Activated CD4-positive, alpha-beta T cell treated with anti-CD3 and anti-CD28 coated beads for 24 hours (primary cell): ENCODE results near the gene FXN.
"Not testable (repeated sequence)": the region's sequence is repeated elsewhere in the genome, so short reads cannot be mapped to it uniquely, and the experiment has no call there.

Experiments used
- DNase-seq, 2 donors: peaks; one replicate each; pipeline ENCODE4 v3.0.0-alpha.2; 2020; ENCODE audit warnings: low read depth in 2 of 2

Gene FXN

GRCh38 chr9:69070201-69070600, 34.6 kb downstream of the FXN start:
- DNase-seq = no peak

DNA sequence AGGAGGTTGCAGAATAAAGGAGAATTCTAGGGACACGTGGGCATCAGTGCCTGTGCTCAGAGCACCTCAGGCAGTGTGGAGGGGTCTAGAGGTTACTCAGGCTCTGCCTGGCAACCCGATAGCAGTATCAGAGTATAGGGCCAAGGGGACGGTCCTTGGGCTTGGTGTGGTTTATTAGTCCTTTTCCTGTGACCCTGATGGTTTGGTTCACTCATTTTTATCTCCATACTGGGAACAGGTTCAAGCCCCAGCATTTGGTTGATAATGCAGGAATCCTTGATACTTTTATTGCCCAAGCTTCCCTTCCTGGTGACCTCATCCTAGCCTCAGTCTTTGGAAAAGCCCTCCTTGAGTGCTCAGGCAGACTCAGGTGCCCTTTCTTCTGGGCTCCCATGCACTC, 35.5 kb downstream of the FXN start:
- no peak for DNase-seq

GRCh38 chr9:69073103-69073502, 37.6 kb downstream of the FXN start:
- no peak for DNase-seq

GRCh38 chr9:69074801-69075200, 39.2 kb downstream of the FXN start:
- DNase-seq = no peak

GRCh38 chr9:69076550-69076949, 41.0 kb downstream of the FXN start:
- no peak for DNase-seq

- no peak for DNase-seq
These were observed 42.5 kb downstream of the FXN start for GRCh38 chr9:69078069-69078468.

GRCh38 chr9:69078581-69078980, 43.0 kb downstream of the FXN start:
- no peak for DNase-seq

GRCh38 chr9:69079186-69079585, 43.6 kb downstream of the FXN start:
- DNase-seq = no peak

DNA sequence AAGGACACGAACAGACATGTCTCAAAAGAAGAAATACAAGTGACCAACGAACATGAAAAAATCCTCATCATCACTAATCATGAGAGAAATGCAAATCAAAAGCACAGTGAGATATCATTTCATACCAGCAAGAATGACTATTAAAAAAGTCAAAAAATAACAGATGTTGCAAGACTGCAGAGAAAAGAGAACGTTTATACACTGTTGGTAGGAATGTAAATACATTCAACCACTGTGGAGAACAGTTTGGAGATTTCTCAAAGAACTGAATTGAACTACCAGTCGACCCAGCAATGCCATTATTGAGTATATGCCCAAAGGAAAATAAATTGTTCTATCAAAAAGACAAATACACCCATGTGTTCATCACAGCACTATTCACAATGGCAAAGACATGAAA, 45.7 kb downstream of the FXN start:
- no peak for DNase-seq

GRCh38 chr9:69083321-69083720, 47.8 kb downstream of the FXN start:
- DNase-seq = no peak

DNA sequence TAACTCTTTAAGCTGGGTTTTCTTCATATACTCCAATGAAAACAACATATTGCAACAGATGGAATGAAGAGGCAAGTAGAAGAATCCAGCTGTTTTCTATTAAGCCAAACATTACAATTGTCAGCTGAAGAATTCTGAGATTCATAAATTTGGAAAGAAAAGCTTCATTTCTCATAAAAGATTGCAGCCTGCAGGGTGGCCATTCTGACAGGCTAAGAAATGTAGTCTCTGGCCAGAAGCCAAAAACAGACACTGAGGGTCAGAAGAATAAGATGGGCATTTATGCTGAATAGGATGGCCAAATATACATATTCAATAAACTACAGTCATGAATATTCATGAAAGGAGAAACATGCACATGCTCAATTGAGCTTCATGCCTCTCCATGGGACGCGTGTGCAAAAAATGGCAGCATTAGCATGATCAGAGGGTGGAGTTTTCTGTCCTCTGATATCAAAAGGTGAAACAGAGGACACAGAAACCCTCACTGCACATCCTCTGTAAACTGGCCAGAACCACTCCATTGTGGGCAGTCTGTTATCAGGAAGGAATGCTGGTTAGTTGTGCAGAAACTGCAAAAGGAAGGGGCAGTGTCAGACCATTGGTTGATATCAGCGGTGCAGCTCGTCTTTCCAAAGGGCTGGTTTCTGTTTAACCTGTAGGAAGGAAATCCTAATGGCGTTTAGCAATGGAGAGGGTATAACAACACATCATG, 50.2 kb downstream of the FXN start:
- DNase-seq = no peak

DNA sequence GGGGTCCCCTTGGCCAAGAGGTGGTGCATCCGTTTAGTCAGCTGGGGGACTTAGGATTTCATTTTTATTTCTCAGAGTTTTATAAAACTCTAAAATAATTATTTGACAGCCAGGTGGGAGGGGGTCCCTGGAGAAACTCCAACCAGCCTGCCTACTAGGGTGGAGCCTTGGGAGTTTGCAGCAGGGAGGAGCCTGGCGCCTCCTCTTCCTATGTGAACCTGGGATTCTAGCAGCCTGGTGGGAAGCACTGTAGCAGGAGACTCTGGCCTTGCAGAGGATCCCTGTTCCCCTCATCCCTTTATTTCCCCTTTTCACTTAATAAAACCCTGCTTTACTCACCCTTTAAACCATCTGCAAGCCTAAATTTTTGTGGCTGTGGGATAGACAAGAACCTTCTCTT, 50.8 kb downstream of the FXN start:
- no peak for DNase-seq

DNA sequence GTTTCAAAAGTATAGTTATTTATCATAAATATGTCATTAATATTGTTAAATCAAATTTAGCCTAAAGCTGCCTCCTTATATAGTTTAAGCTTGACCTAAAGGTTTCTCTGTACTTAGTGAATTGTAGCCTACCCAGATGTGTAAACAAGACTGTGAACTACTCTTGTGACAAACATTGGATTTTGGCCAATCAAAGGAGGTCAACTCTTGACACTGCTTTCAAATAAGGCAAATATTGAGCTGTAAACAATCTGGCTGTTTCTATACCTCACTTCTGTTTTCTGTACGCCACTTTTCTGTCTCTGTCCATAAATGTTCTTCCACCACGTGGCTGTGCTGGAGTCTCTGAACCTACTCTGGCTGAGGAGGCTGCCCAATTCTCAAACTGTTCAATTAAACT, 51.2 kb downstream of the FXN start:
- no peak for DNase-seq

DNA sequence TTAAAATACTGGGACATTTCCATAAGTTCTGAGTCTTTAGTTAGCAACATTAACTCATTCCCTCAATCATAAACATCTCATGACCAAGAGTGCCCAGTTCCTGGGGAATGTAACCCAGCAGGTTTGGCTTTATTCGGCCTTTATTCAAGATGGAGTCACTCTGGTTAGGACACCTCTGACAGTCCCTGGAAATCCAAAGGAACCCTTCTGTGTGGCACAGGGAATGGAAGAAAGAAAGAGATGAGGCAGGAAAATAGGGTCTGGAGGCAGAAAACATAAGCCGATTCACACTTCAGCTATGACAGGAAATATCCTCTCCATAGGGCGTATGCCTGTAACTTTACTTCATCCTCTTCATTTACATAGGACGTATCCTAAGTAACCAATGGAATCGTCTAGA, 53.5 kb downstream of the FXN start:
- no peak for DNase-seq

DNA sequence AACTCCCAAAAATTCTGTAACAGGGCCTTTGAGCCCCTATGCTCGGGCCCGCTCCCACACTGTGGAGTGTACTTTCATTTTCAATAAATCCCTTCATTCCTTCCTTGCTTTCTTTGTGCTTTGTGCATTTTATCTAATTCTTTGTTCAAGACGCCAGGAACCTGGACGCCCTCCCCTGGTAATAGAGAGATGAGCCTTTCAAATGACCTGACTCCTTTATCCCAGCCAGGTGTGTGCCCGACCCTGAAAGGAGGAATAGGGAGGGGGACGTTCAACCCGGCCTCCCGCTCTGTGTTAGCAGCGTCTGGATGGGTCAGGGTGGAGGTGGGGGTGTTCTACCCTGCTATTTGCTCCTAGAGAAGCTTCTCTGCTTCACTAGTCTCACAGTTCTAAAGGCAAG, 53.9 kb downstream of the FXN start:
- DNase-seq = no peak

- no peak for DNase-seq
These were observed 54.7 kb downstream of the FXN start for GRCh38 chr9:69090140-69090750.

DNA sequence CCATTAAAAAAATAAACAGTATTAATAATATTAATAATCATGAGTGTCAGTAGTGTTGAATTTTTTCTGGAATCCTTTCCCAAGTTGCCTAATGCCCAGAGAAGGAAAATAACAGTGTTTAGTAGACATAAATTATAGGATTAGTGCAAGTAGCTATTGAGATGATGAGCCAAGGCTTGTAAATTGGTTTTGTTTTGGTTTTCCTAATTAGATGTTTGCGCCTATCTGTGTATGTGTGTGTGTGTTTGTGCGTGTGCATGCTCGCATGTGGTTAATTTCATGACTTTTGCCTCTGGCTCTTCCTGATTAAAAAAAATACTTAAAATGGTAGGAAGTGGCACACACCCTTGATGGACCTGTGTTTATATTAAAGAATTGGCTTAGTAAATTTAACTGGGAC, 55.4 kb downstream of the FXN start:
- no peak for DNase-seq

DNA sequence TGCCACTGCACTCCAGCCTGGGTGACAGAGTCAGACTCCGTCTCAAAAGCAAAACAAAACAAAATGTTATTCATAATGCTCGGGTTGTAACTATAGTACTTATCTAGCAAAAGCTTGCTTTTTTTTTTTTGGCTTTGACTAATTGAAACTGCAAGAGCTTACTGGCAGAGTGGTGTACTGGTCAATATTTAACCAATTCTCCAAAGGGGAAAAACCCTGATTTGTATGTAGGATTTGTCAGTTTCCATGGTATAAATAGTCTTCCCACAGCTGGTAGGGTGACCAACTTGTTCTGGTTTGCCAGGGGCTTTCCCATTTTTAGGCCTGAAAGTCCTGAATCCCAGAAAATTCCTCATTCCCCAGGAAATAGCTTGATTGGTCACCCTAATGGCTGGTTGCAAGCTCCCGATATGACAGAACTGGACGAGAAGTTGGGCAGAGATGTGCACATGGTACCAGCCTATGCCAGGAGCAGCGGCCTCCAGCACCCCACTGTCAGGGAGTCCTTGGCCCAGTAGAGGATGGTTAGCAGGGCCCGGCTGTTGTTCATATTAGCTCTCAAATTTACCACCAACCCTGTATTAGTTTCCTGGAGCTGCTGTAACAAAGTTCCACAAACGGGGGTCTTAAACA, 58.0 kb downstream of the FXN start:
- no peak for DNase-seq

GRCh38 chr9:69094361-69095135, 59.0 kb downstream of the FXN start:
- not testable (repeated sequence) for DNase-seq

DNA sequence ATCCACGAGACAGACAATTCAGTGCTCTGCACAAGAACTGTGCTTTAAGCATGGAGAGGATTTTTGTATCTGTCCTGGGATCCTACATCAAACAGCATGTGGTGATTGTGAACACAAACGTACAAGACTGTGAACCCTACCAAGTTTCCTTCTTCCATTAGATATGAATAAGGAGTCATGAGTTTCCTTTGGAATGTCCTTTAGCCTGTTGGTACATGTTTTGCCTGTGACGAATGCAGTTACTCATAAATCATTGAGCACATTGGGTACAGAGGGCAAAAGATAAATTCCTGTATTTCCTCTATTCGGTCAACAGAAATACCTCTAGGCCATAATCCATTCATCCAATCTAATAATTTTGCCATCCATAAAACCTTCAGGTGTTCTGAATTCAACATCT, 61.5 kb downstream of the FXN start:
- DNase-seq = no peak

DNA sequence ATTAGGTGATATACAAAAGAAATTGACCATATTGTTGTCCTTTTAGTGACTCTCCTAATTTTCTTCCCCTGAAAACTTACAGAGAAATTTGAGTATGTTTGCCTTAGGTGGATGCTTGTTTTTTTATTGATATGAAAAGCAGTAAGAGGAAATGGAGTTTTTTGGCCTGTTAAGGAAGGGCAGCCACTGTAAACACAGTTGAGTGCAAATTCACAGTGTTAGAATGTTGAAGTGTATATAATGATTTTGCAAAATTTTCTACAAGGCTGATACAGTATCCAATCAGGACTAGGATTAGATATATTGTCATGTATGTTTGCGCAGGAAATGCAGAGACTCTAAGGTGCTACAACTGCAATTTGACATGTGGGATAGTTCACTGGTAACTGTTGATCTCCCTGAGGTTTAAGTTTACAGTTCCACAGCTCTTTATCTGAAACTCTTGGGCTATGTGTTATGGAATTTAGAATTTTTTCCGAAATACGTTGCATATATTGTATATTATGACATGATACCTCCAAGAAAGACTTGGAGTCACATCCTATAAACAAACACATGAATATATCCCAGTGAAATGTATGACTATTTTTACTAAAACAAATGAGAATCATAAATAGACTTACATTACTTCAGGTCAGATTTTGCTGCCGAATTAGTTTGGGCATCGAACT, 62.5 kb downstream of the FXN start:
- DNase-seq = no peak
